ENCODE measurements around the gene SLC8A2. TPM values are rescaled to one million over a fixed set of nuclear protein-coding genes. Genes with fewer than 3 reads are reported as not detected.

SLC8A2 gene
- polyA plus RNA-seq, 1 donor (not counting 4 experiments of a cell fraction or from before 2014, with no cell fraction given): 0.17 TPM

DNA sequence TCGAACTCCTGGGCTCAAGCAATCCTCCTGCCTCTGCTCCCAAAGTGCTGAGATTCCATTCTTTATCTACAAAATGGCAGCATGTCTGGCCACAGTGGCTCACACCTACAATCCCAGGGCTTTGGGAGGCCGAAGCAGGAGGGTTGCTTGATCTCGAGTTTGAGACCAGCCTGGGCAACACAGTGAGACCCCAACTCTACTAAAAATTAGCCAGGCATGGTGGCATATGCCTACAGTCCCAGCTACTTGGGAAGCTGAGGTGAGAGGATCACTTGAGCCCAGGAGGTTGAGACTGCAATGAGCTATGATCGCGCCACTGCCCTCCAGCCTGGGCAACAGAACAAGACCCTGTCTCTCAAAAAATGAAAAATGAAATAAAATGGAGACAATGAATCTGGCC is 37.0 kb upstream of the SLC8A2 start:
- H3K27me3 ChIP-seq (ENCODE audit: control insufficient read depth, extremely low read depth, insufficient read depth, low read length): no peaks in the 10 kb centered on the region

DNA sequence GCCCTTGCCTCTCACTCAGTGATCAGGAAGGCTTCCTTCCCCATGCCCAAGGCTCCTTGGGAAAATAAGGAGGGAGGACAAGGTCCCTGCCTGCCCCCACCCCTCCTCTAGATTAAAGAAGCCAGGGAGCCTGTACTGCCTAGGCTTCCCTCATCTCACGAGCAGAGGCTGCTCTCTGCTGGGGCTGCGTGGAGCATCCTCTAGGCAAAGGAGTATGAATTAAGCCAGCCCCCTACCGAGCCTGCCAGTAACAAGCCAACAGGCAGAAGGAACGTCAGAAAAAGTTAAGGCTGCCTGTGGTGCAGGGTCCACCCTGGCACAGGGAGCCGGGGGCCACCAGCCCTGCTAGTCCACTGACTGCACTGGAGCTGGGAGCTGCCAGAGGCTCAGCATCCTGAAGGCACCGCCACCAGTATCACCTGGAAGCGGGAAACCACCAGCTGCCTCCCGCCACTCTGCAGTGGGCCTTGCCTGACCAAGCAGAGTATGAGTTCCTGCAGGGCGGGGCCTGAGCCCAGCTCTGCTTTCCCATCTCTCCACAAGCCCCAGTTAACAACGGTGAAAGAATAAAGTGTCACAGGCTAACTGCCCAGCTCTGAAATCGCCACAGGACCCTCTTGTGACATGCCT is 36.3 kb upstream of the SLC8A2 start:
- Histone ChIP-seq H3K4me1 (ENCODE audit: control insufficient read depth, extremely low read depth, insufficient read depth, low read length) (peaks cover 43% of the 10 kb centered on the region), H2AFZ (ENCODE audit: control insufficient read depth, low read length) (no peak overlapping the region), H3K27ac (ENCODE audit: control insufficient read depth, insufficient read depth, low read length) (no peak overlapping the region), H4K20me1 (ENCODE audit: control insufficient read depth, extremely low read depth, insufficient read depth, low read length) (peaks cover 3% of the 10 kb centered on the region), H3K4me2 (ENCODE audit: control insufficient read depth, extremely low read depth, insufficient read depth, low read depth, low read length) (no peak overlapping the region), H3K9me3 (ENCODE audit: control insufficient read depth, low read depth, low read length) (no peaks in the 10 kb centered on the region), H3K36me3 (ENCODE audit: control insufficient read depth in 2 of 2, extremely low read depth in 1 of 2, insufficient read depth in 2 of 2, low read length in 2 of 2) (peaks cover 12 to 20% of the 10 kb centered on the region in 2 experiments), H3K9me1 (ENCODE audit: control insufficient read depth, extremely low read depth, insufficient read depth, low read length) (peaks cover 2% of the 10 kb centered on the region), H3K79me2 (ENCODE audit: control insufficient read depth, insufficient read depth, low read length) (peaks cover 71% of the 10 kb centered on the region), H3K27me3 (ENCODE audit: control insufficient read depth, extremely low read depth, insufficient read depth, low read length) (no peaks in the 10 kb centered on the region), H3K4me3 (ENCODE audit: control insufficient read depth in 2 of 3, extremely low read depth in 1 of 3, insufficient read depth in 2 of 3, low read depth in 1 of 3, low read length in 3 of 3) (no peak overlapping the region), H3K9ac (ENCODE audit: control insufficient read depth, extremely low read depth, insufficient read depth, low read length) (no peak overlapping the region)
- TF ChIP-seq EZH2 (IDR thresholded peaks at IDR 0.05; ENCODE audit: low read length): no peak
- TF ChIP-seq, protein P1, sequence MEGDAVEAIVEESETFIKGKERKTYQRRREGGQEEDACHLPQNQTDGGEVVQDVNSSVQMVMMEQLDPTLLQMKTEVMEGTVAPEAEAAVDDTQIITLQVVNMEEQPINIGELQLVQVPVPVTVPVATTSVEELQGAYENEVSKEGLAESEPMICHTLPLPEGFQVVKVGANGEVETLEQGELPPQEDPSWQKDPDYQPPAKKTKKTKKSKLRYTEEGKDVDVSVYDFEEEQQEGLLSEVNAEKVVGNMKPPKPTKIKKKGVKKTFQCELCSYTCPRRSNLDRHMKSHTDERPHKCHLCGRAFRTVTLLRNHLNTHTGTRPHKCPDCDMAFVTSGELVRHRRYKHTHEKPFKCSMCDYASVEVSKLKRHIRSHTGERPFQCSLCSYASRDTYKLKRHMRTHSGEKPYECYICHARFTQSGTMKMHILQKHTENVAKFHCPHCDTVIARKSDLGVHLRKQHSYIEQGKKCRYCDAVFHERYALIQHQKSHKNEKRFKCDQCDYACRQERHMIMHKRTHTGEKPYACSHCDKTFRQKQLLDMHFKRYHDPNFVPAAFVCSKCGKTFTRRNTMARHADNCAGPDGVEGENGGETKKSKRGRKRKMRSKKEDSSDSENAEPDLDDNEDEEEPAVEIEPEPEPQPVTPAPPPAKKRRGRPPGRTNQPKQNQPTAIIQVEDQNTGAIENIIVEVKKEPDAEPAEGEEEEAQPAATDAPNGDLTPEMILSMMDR (optimal IDR thresholded peaks at IDR 0.05 in 1 of 3, IDR thresholded peaks at IDR 0.05 in 1 of 3, conservative IDR thresholded peaks at IDR 0.05 in 1 of 3; ENCODE audit: extremely low read depth in 1 of 3, insufficient read depth in 2 of 3, low read length in 3 of 3): no peak
- dilution Hi-C loops (cut with MboI; ENCODE audit: extremely low pct_ligation_motif_present, low sequenced_read_pairs): no loop called here
- DNase-seq (ENCODE audit: low read depth, low spot score): no peak
- FAIRE-seq: no peak

More for the DNA sequence above, 37.0 kb upstream of the SLC8A2 start:
- FAIRE-seq: no peak
- Histone ChIP-seq H4K20me1 (ENCODE audit: control insufficient read depth, extremely low read depth, insufficient read depth, low read length) (peaks cover 3% of the 10 kb centered on the region), H3K9me1 (ENCODE audit: control insufficient read depth, extremely low read depth, insufficient read depth, low read length) (peaks cover 2% of the 10 kb centered on the region), H3K9me3 (ENCODE audit: control insufficient read depth, low read depth, low read length) (no peaks in the 10 kb centered on the region), H3K27ac (ENCODE audit: control insufficient read depth, insufficient read depth, low read length) (no peak overlapping the region), H3K79me2 (ENCODE audit: control insufficient read depth, insufficient read depth, low read length) (peaks cover 78% of the 10 kb centered on the region), H3K4me1 (ENCODE audit: control insufficient read depth, extremely low read depth, insufficient read depth, low read length) (peaks cover 49% of the 10 kb centered on the region), H3K36me3 (ENCODE audit: control insufficient read depth in 2 of 2, extremely low read depth in 1 of 2, insufficient read depth in 2 of 2, low read length in 2 of 2) (peaks cover 5 to 14% of the 10 kb centered on the region in 2 experiments), H3K9ac (ENCODE audit: control insufficient read depth, extremely low read depth, insufficient read depth, low read length) (no peak overlapping the region), H3K4me3 (ENCODE audit: control insufficient read depth in 2 of 3, extremely low read depth in 1 of 3, insufficient read depth in 2 of 3, low read depth in 1 of 3, low read length in 3 of 3) (no peak overlapping the region), H3K4me2 (ENCODE audit: control insufficient read depth, extremely low read depth, insufficient read depth, low read depth, low read length) (no peak overlapping the region), H2AFZ (ENCODE audit: control insufficient read depth, low read length) (no peak overlapping the region)
- TF ChIP-seq, protein P1 (optimal IDR thresholded peaks at IDR 0.05 in 1 of 3, IDR thresholded peaks at IDR 0.05 in 1 of 3, conservative IDR thresholded peaks at IDR 0.05 in 1 of 3; ENCODE audit: extremely low read depth in 1 of 3, insufficient read depth in 2 of 3, low read length in 3 of 3): no peak
- TF ChIP-seq EZH2 (IDR thresholded peaks at IDR 0.05; ENCODE audit: low read length): no peak
- DNase-seq (ENCODE audit: low read depth, low spot score): no peak
- dilution Hi-C loops (cut with MboI; ENCODE audit: extremely low pct_ligation_motif_present, low sequenced_read_pairs): no loop called here
